AG04449 (cell line): ENCODE measurements around the gene GABBR2.
A peak's percentile ranks its signal among the peaks of the same experiment; 100 is the strongest.

Experiments
- CTCF ChIA-PET: fragments of 350-600 bp; formaldehyde crosslinking; extraction: SDS; loops from one replicate; lab custom pipeline; 2021; ENCODE audit warnings: antibody characterized with exemption; lab: Yijun Ruan, JAX
- POLR2A ChIA-PET: fragments of 400-600, 350-600 bp; formaldehyde crosslinking; extraction: SDS; loops from one replicate; lab custom pipeline; 2020; ENCODE audit warnings: antibody characterized with exemption, inconsistent platforms; lab: Yijun Ruan, JAX
- DNase-seq: peaks from one replicate; pipeline ENCODE4 v3.0.0-alpha.2; 2010; ENCODE audit warnings: low read depth, low spot score
- H3K4me3 ChIP-seq: 2 replicates; pipeline ENCODE4 v1.5.1; 2011; ENCODE audit warnings: low read depth, mild to moderate bottlenecking, control low read depth, low read length
- CTCF ChIP-seq: IDR thresholded peaks from one replicate; pipeline ENCODE4 v1.5.1; 2011; ENCODE audit warnings: mild to moderate bottlenecking, moderate library complexity, low read length, control low read depth, inconsistent platforms; ENCODE audit not compliant: insufficient read depth; ENCODE audit errors: missing control alignments

GABBR2 gene

GRCh38 chr9:98506422-98507054 lies 202.2 kb downstream of the GABBR2 start:
- CTCF ChIA-PET, result interaction anchor here (1.3 kb wide), 1 partner anchor 10 kb away, joined by 4 read pairs; no protein-coding TSS in a partner anchor
- no peak for TF ChIP-seq CTCF
- H3K4me3 ChIP-seq, result no peak overlapping the region
- no peak for DNase-seq
- POLR2A ChIA-PET, result no interaction called here

GRCh38 chr9:98504298-98505282 lies 204.1 kb downstream of the GABBR2 start:
- DNase-seq, result no peak
- ChIA-PET POLR2A (no interaction called here), CTCF (interaction anchor here (1.1 to 1.4 kb wide), 5 partner anchors 11 to 202 kb away, joined by 3 to 5 read pairs (median 3); no protein-coding TSS in a partner anchor)
- no peak for TF ChIP-seq CTCF
- H3K4me3 ChIP-seq, result no peak overlapping the region

GRCh38 chr9:98503867-98504266 lies 204.9 kb downstream of the GABBR2 start:
- H3K4me3 ChIP-seq, result no peak overlapping the region
- no peak for TF ChIP-seq CTCF
- CTCF ChIA-PET, result interaction anchor here (1.1 to 1.4 kb wide), 4 partner anchors 12 to 203 kb away, joined by 3 to 5 read pairs (median 3); no protein-coding TSS in a partner anchor
- DNase-seq, result no peak
- POLR2A ChIA-PET, result no interaction called here

- POLR2A ChIA-PET, result interaction anchor here (0.9 to 1.9 kb wide), 3 partner anchors 15 to 48 kb away, joined by 3 to 10 read pairs (median 3); no protein-coding TSS in a partner anchor
- DNase-seq, result peak; percentile 33
- no peak for TF ChIP-seq CTCF
- CTCF ChIA-PET, result interaction anchor here (0.9 to 1.5 kb wide), 2 partner anchors 73 to 272 kb away, joined by 4 to 9 read pairs; no protein-coding TSS in a partner anchor
- H3K4me3 ChIP-seq, result no peak overlapping the region
Measured at GRCh38 chr9:98502976-98503325, 205.8 kb downstream of the GABBR2 start.

GRCh38 chr9:98502311-98502975 lies 206.3 kb downstream of the GABBR2 start:
- ChIA-PET CTCF (interaction anchor here (0.9 to 1.5 kb wide), 2 partner anchors 73 to 273 kb away, joined by 4 to 9 read pairs; no protein-coding TSS in a partner anchor), POLR2A (interaction anchor here (0.9 to 1.9 kb wide), 3 partner anchors 14 to 48 kb away, joined by 3 to 10 read pairs (median 3); no protein-coding TSS in a partner anchor)
- no peak for DNase-seq
- no peak overlapping the region for H3K4me3 ChIP-seq
- no peak for TF ChIP-seq CTCF
